HepG2 (cell line): ENCODE results near the gene RSL1D1. TPM values are rescaled to one million over a fixed set of nuclear protein-coding genes. Genes with fewer than 3 reads are reported as not detected.

Source experiments
- ATAD3A ChIP-seq: sonication (generic); formaldehyde crosslinking; IDR thresholded peaks from 2 replicates; pipeline ENCODE4 v1.4.0; 2020; ENCODE audit warnings: missing genetic modification reagents
- BORCS8-MEF2B ChIP-seq: sonication (generic); formaldehyde crosslinking; IDR thresholded peaks from 2 replicates; pipeline ENCODE4 v1.8.0; 2022; ENCODE audit warnings: mild to moderate bottlenecking, missing genetic modification reagents
- CERS6 ChIP-seq: sonication (generic); formaldehyde crosslinking; IDR thresholded peaks from 2 replicates; pipeline ENCODE4 v1.5.0; 2020; ENCODE audit warnings: missing genetic modification reagents
- CREM ChIP-seq, 2 experiments: sonication (generic) in 1 of 2; formaldehyde crosslinking in 1 of 2; IDR thresholded peaks; 2 replicates each; pipeline versions ENCODE4 v1.4.0 to v1.6.1; 2016 to 2020; ENCODE audit warnings: antibody characterized with exemption in 1 of 2, mild to moderate bottlenecking in 1 of 2, missing genetic modification reagents in 1 of 2
- DDIT3 ChIP-seq: sonication (generic); formaldehyde crosslinking; IDR thresholded peaks from 2 replicates; pipeline ENCODE4 v1.4.0; 2020; ENCODE audit warnings: mild to moderate bottlenecking, missing genetic modification reagents
- DNMT3B ChIP-seq: conservative IDR thresholded peaks from 2 replicates; pipeline ENCODE4 v1.6.1; 2016; ENCODE audit warnings: missing biosample characterization, control low read depth
- EZH2 ChIP-seq: conservative IDR thresholded peaks from 2 replicates; pipeline ENCODE4 v1.6.1; 2012; ENCODE audit warnings: mild to moderate bottlenecking, low read depth, low read length, moderate library complexity
- HMG20A ChIP-seq: IDR thresholded peaks from 2 replicates; pipeline ENCODE4 v1.6.1; 2016; ENCODE audit warnings: borderline replicate concordance
- IRF9 ChIP-seq: sonication (generic); formaldehyde crosslinking; IDR thresholded peaks from 2 replicates; pipeline ENCODE4 v1.8.0; 2022; ENCODE audit warnings: missing genetic modification reagents, mild to moderate bottlenecking, borderline replicate concordance
- KDM2A ChIP-seq: sonication (generic); formaldehyde crosslinking; IDR thresholded peaks from 2 replicates; pipeline ENCODE4 v1.4.0; 2020; ENCODE audit warnings: low read depth, missing genetic modification reagents, borderline replicate concordance
- MLLT10 ChIP-seq: sonication (generic); formaldehyde crosslinking; IDR thresholded peaks from 2 replicates; pipeline ENCODE4 v1.4.0; 2020; ENCODE audit warnings: missing genetic modification reagents
- NONO ChIP-seq, 2 experiments: fragments of 450-650 bp in 1 of 2; sonication (generic) in 1 of 2; formaldehyde crosslinking in 1 of 2; IDR thresholded peaks in 1 of 2; conservative IDR thresholded peaks in 1 of 2; 2 replicates each; pipeline versions ENCODE4 v1.6.1 to v1.8.0; 2017 to 2022; ENCODE audit warnings: mild to moderate bottlenecking in 1 of 2, missing genetic modification reagents in 1 of 2, moderate library complexity in 1 of 2
- SIX4 ChIP-seq: sonication (generic); formaldehyde crosslinking; IDR thresholded peaks from 2 replicates; pipeline ENCODE4 v1.4.0; 2020; ENCODE audit warnings: missing genetic modification reagents
- TBX2 ChIP-seq: sonication (generic); formaldehyde crosslinking; IDR thresholded peaks from 2 replicates; pipeline ENCODE4 v1.5.0; 2020; ENCODE audit warnings: missing genetic modification reagents, mild to moderate bottlenecking, borderline replicate concordance
- TCF7 ChIP-seq: sonication (generic); IDR thresholded peaks from 2 replicates; pipeline ENCODE4 v1.6.1; 2016; ENCODE audit warnings: antibody characterized with exemption, low read depth
- TERF1 ChIP-seq: sonication (generic); formaldehyde crosslinking; IDR thresholded peaks from 2 replicates; pipeline ENCODE4 v1.8.0; 2022; ENCODE audit warnings: mild to moderate bottlenecking, missing genetic modification reagents, moderate library complexity
- TFAP4 ChIP-seq: sonication (generic); IDR thresholded peaks from 2 replicates; pipeline ENCODE4 v1.6.1; 2016; ENCODE audit warnings: low read depth, borderline replicate concordance
- ZBTB46 ChIP-seq: sonication (generic); formaldehyde crosslinking; IDR thresholded peaks from 2 replicates; pipeline ENCODE4 v1.4.0; 2020; ENCODE audit warnings: mild to moderate bottlenecking, missing genetic modification reagents, borderline replicate concordance
- ZEB1 ChIP-seq: IDR thresholded peaks from 2 replicates; pipeline ENCODE4 v1.6.1; 2012; ENCODE audit warnings: mild to moderate bottlenecking, low read depth, inconsistent platforms; ENCODE audit not compliant: insufficient replicate concordance
- ZNF274 ChIP-seq: sonication (generic); formaldehyde crosslinking; IDR thresholded peaks from 2 replicates; pipeline ENCODE4 v1.5.1; 2020; ENCODE audit warnings: mild to moderate bottlenecking, missing genetic modification reagents
- ZNF337 ChIP-seq: sonication (generic); formaldehyde crosslinking; IDR thresholded peaks from 2 replicates; pipeline ENCODE4 v1.5.1; 2020; ENCODE audit warnings: missing genetic modification reagents, low read depth, mild to moderate bottlenecking, borderline replicate concordance
- ZNF414 ChIP-seq: sonication (generic); formaldehyde crosslinking; IDR thresholded peaks from 2 replicates; pipeline ENCODE4 v1.5.0; 2020; ENCODE audit warnings: missing genetic modification reagents
- ZNF816 ChIP-seq: sonication (generic); formaldehyde crosslinking; IDR thresholded peaks from 2 replicates; pipeline ENCODE4 v1.8.0; 2022; ENCODE audit warnings: missing genetic modification reagents, mild to moderate bottlenecking, borderline replicate concordance
- polyA plus RNA-seq, 8 experiments: library from polyadenylated mRNA; depleted of rRNA in 3 of 8; stranded (reverse) in 7 of 8; unstranded in 1 of 8; fragments of >200 nt; fragmentation: Illumina TruSeq in 4 of 8; extraction: Trizol in 4 of 8; gene quantifications; 2 replicates each; pipeline versions ENCODE4 v1.2.1 to v1.2.3, GENCODE V29; 2011 to 2016; ENCODE audit warnings: low read depth in 4 of 8, missing spikeins in 1 of 8, mixed read lengths in 1 of 8; ENCODE audit not compliant: insufficient read depth in 1 of 8
- total RNA-seq, 5 experiments: library from RNA; depleted of rRNA; stranded (reverse); fragments of >200 nt; fragmentation: Illumina TruSeq; extraction: Trizol; gene quantifications; 2 replicates each; pipeline ENCODE4 v1.2.3, GENCODE V29; 2016; ENCODE audit warnings: low read depth in 1 of 5

RSL1D1 gene
- total and polyA plus RNA-seq, 2 of the 13 experiments (the other 11 are each of a cell fraction or from before 2014, with no cell fraction given) = 187 to 343 TPM

GRCh38 chr16:11797957-11798299 lies 53.4 kb downstream of the RSL1D1 start (continued):
- TF ChIP-seq ZNF337 = 0 out of 2 replicates have a peak, but pooled peaks have one; percentile 24
- no peak for TF ChIP-seq TBX2 (CRISPR knock-in tag)
- no peak; the same call in 1 of the 2 replicates for TF ChIP-seq MLLT10 (CRISPR knock-in tag)
- no peak for TF ChIP-seq SIX4
- TF ChIP-seq DDIT3 (CRISPR knock-in tag) = 0 out of 2 replicates have a peak, but pooled peaks have one; percentile 17
- TF ChIP-seq ZEB1 = no peak
- no peak for TF ChIP-seq EZH2
- peak; percentile 92 for TF ChIP-seq ZNF816 (CRISPR knock-in tag)
- TF ChIP-seq DNMT3B (CRISPR knock-in tag) = no peak
- no peak for TF ChIP-seq NONO (IDR thresholded peaks at IDR 0.05)
- TF ChIP-seq NONO (CRISPR knock-in tag; conservative IDR thresholded peaks at IDR 0.05) = 0 out of 2 replicates have a peak, but pooled peaks have one; percentile 9
- no peak for TF ChIP-seq IRF9 (CRISPR knock-in tag)
- no peak for TF ChIP-seq ZNF274 (CRISPR knock-in tag)
- 0 out of 2 replicates have a peak, but pooled peaks have one; percentile 3 for TF ChIP-seq ATAD3A
- TF ChIP-seq CREM (IDR thresholded peaks at IDR 0.05) = 0 out of 2 replicates have a peak, but pooled peaks have one; percentile 38
- no peak for TF ChIP-seq CREM (CRISPR knock-in tag; IDR thresholded peaks at IDR 0.05)
- TF ChIP-seq BORCS8-MEF2B (CRISPR knock-in tag) = no peak
- no peak for TF ChIP-seq TERF1 (CRISPR knock-in tag)
- no peak for TF ChIP-seq TCF7
- TF ChIP-seq KDM2A (CRISPR knock-in tag) = no peak; the same call in 1 of the 2 replicates
- no peak for TF ChIP-seq HMG20A (CRISPR knock-in tag)
- TF ChIP-seq CERS6 (CRISPR knock-in tag) = no peak
- no peak for TF ChIP-seq ZBTB46 (CRISPR knock-in tag)
- no peak for TF ChIP-seq TFAP4
- no peak for TF ChIP-seq ZNF414 (CRISPR knock-in tag)
